Mammary epithelial cell (primary cell): Measurements from ENCODE around the gene INPP4B.

Source experiments
- CTCF ChIP-seq, 2 donors: IDR thresholded peaks in 1 of 2; conservative IDR thresholded peaks in 1 of 2; 2 replicates each; pipeline ENCODE4 v1.5.1; 2011 to 2012; ENCODE audit warnings: inconsistent platforms in 2 of 2, low read length in 2 of 2, mild to moderate bottlenecking in 2 of 2, control low read depth in 1 of 2, low read depth in 1 of 2; ENCODE audit not compliant: insufficient read depth in 1 of 2; ENCODE audit errors: extremely low read depth in 1 of 2
- EZH2 ChIP-seq: IDR thresholded peaks from 2 replicates; pipeline ENCODE4 v1.6.1; 2012; ENCODE audit warnings: low read length, inconsistent platforms, borderline replicate concordance

GRCh38 chr4:142045996-142046395 is 800.1 kb downstream of the INPP4B start:
- TF ChIP-seq CTCF (conservative IDR thresholded peaks at IDR 0.05 in 1 of 2, IDR thresholded peaks at IDR 0.05 in 1 of 2; ENCODE audit: extremely low read depth in 1 of 2, insufficient read depth in 1 of 2, low read depth in 1 of 2, low read length in 2 of 2) (no peak), EZH2 (no peak)
